Spleen (tissue), 11 donors: ENCODE measurements around the gene SNRPD3. TPM values are rescaled to one million over a fixed set of nuclear protein-coding genes. Genes with fewer than 3 reads are reported as not detected.

Experiments used
- DNase-seq: peaks from one replicate; pipeline ENCODE4 v3.0.0-alpha.2; 2020
- H3K27ac ChIP-seq, 8 donors: fragments of 200-600 bp; sonication (generic) in 7 of 8; 1 replicate in 4 of 8; 2 replicates in 4 of 8; pipeline versions ENCODE4 v1.5.0 to v1.8.0; 2016 to 2021; ENCODE audit warnings: inconsistent platforms in 4 of 8, mild to moderate bottlenecking in 4 of 8, moderate library complexity in 1 of 8
- H3K27me3 ChIP-seq, 7 donors: fragments of 200-600 bp; sonication (generic) in 6 of 7; replicated peaks in 1 of 7; 1 replicate in 4 of 7; 2 replicates in 3 of 7; pipeline versions ENCODE4 v1.5.0 to v1.8.0; 2016 to 2021; ENCODE audit warnings: inconsistent platforms in 3 of 7, mild to moderate bottlenecking in 1 of 7
- H3K36me3 ChIP-seq, 6 donors: fragments of 200-600 bp; sonication (generic) in 5 of 6; 1 replicate in 4 of 6; 2 replicates in 2 of 6; pipeline versions ENCODE4 v1.5.0 to v1.8.0; 2016 to 2021; ENCODE audit warnings: inconsistent platforms in 2 of 6
- H3K4me1 ChIP-seq, 6 donors: fragments of 200-600 bp; sonication (generic) in 5 of 6; 1 replicate in 3 of 6; 2 replicates in 3 of 6; pipeline versions ENCODE4 v1.5.0 to v1.8.0; 2016 to 2021; ENCODE audit warnings: inconsistent platforms in 3 of 6
- H3K4me3 ChIP-seq, 8 donors: fragments of 200-600 bp; sonication (generic) in 7 of 8; 1 replicate in 4 of 8; 2 replicates in 4 of 8; pipeline versions ENCODE4 v1.5.0 to v1.8.0; 2016 to 2021; ENCODE audit warnings: inconsistent platforms in 4 of 8, mild to moderate bottlenecking in 4 of 8, moderate library complexity in 2 of 8
- H3K9me3 ChIP-seq, 8 donors: fragments of 200-600 bp; sonication (generic) in 7 of 8; 1 replicate in 4 of 8; 2 replicates in 4 of 8; pipeline versions ENCODE4 v1.5.0 to v1.8.0; 2016 to 2021; ENCODE audit warnings: inconsistent platforms in 4 of 8
- CTCF ChIP-seq, 11 experiments: fragments of 200-600 bp in 7 of 11; fragments of 450-650 bp in 4 of 11; sonication (generic) in 4 of 11; IDR thresholded peaks in 8 of 11; conservative IDR thresholded peaks in 3 of 11; 1 replicate in 7 of 11; 2 replicates in 4 of 11; pipeline versions ENCODE4 v1.4.0 to v1.8.0; 2016 to 2021; ENCODE audit warnings: antibody characterized with exemption in 11 of 11, inconsistent platforms in 4 of 11, mild to moderate bottlenecking in 1 of 11
- POLR2A ChIP-seq, 3 donors: fragments of 450-650 bp; IDR thresholded peaks; one replicate each; pipeline ENCODE4 v1.5.1; 2017; ENCODE audit warnings: antibody characterized with exemption in 3 of 3, mild to moderate bottlenecking in 1 of 3
- POLR2AphosphoS5 ChIP-seq, 3 donors: sonication (generic); formaldehyde crosslinking; IDR thresholded peaks; one replicate each; pipeline ENCODE4 v1.5.1; 2017; ENCODE audit warnings: antibody characterized with exemption in 3 of 3
- WGBS, 5 donors: extraction: QIAGEN DNeasy Blood & Tissue Kit in 3 of 5; methylation state at CpG; one replicate each; pipeline versions ENCODE4 v1.1.5 to v1.1.7; 2013 to 2018; 5-methylcytosine and 5-hydroxymethylcytosine counted together
- intact Hi-C: fragments of 100-400 bp; cut with DNase I; formaldehyde crosslinking; loops from one replicate; pipeline ENCODE4 v1.15.0; 2023; ENCODE audit warnings: low total_unique reads
- polyA plus RNA-seq, 3 donors: library from polyadenylated mRNA; stranded (reverse); fragments of 200-250 nt; gene quantifications; one replicate each; pipeline ENCODE4 v1.2.1, GENCODE V29; 2013
- total RNA-seq, 7 donors: library from RNA; depleted of rRNA in 3 of 7; stranded (reverse); fragments of >200 nt in 3 of 7; fragmentation: NEBNext Ultra II Directional in 4 of 7; extraction: Animal tissue kit (Norgen Biotek cat#: 25700) in 4 of 7; gene quantifications; one replicate each; pipeline versions ENCODE4 v1.1.0 to v1.2.1, GENCODE V29; 2016 to 2021
- donor health status: healthy with polysubstance abuse.
- donor health status: DM: no; HTN: no; CAD: no; lungs with moderate emphysema.
- donor health status: DM: no; HTN: no; CAD: no.
- donor health status: Bipolar disorder and iron deficiency.
- donor health status: healthy.
- donor health status: DM: no; HTN: no; CAD: no.
- donor health status: DM: yes; HTN: yes; CAD: no.

SNRPD3 gene
- total and polyA plus RNA-seq, 10 donors, result 52.0 to 142 (median 92.5) TPM

GRCh38 chr22:24585927-24586546, 30.2 kb downstream of the SNRPD3 start:
- TF ChIP-seq POLR2AphosphoS5 (IDR thresholded peaks at IDR 0.05), result no peak
- no peak for TF ChIP-seq POLR2A (IDR thresholded peaks at IDR 0.05)
- TF ChIP-seq CTCF (IDR thresholded peaks at IDR 0.05 in 8 of 11, conservative IDR thresholded peaks at IDR 0.05 in 3 of 11), result no peak

DNA sequence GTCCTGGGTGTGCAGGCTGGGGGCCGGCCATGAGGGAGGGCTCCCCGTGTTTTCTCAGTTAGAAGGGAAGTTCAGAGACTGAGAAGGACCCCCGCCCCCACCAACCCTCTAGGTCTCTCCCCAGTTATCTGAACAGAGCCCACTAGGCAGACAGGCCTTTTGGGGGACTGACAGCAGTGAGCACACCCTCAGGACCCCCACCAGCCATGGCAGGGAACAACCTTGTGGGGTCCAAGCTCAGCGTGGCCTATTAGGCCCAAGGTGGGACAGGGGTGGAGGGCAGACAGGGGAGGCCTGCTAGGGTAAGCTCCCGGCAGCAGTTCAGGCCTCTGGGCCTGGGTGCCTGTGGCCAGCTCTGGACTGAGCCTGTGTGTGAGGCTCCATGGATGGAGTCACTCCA, 31.5 kb downstream of the SNRPD3 start:
- H3K27ac ChIP-seq, result no peak overlapping the region
- no peaks in the 10 kb centered on the region for H3K9me3 ChIP-seq
- H3K27me3 ChIP-seq, result peaks cover 0 to 8% (median 0%) of the 10 kb centered on the region in 7 donors
- intact Hi-C loops, result no loop called here
- H3K36me3 ChIP-seq, result peaks cover 0 to 37% (median 5%) of the 10 kb centered on the region in 6 donors
- no peak for DNase-seq
- peaks cover 0 to 25% (median 4%) of the 10 kb centered on the region in 6 donors for H3K4me1 ChIP-seq
- no peak for TF ChIP-seq POLR2AphosphoS5 (IDR thresholded peaks at IDR 0.05)
- TF ChIP-seq CTCF (IDR thresholded peaks at IDR 0.05 in 8 of 11, conservative IDR thresholded peaks at IDR 0.05 in 3 of 11), result no peak
- no peak for TF ChIP-seq POLR2A (IDR thresholded peaks at IDR 0.05)
- no peak overlapping the region for H3K4me3 ChIP-seq
- 66 to 89% (median 77%) methylated on average over 5 of the region's 5 CpGs for WGBS, 5 donors

More at GRCh38 chr22:24585927-24586546, 30.2 kb downstream of the SNRPD3 start:
- no peak overlapping the region for H3K4me3 ChIP-seq
- WGBS, 5 donors, result 93 to 95% (median 93%) methylated on average over 17 to 24 of the region's 24 CpGs
- H3K27ac ChIP-seq, result no peak overlapping the region
- H3K36me3 ChIP-seq, result peaks cover 0 to 37% (median 5%) of the 10 kb centered on the region in 6 donors
- peaks cover 0 to 18% (median 0%) of the 10 kb centered on the region in 6 donors for H3K4me1 ChIP-seq
- H3K9me3 ChIP-seq, result no peaks in the 10 kb centered on the region
- H3K27me3 ChIP-seq, result no peaks in the 10 kb centered on the region
- DNase-seq, result peak; percentile 52
- intact Hi-C loops, result no loop called here

- 83 to 90% (median 86%) methylated on average over 4 to 8 of the region's 8 CpGs for WGBS, 5 donors
- intact Hi-C loops, result no loop called here
- no peak overlapping the region for H3K4me3 ChIP-seq
- H3K4me1 ChIP-seq, result peaks cover 0 to 30% (median 7%) of the 10 kb centered on the region in 6 donors
- peaks cover 0 to 14% (median 0%) of the 10 kb centered on the region in 7 donors for H3K27me3 ChIP-seq
- no peak for DNase-seq
- TF ChIP-seq CTCF (IDR thresholded peaks at IDR 0.05 in 8 of 11, conservative IDR thresholded peaks at IDR 0.05 in 3 of 11), result no peak
- TF ChIP-seq POLR2A (IDR thresholded peaks at IDR 0.05), result no peak
- TF ChIP-seq POLR2AphosphoS5 (IDR thresholded peaks at IDR 0.05), result no peak
- no peaks in the 10 kb centered on the region for H3K9me3 ChIP-seq
- H3K27ac ChIP-seq, result no peak overlapping the region
- peaks cover 0 to 37% (median 5%) of the 10 kb centered on the region in 6 donors for H3K36me3 ChIP-seq
Measured at GRCh38 chr22:24587948-24588347, 32.1 kb downstream of the SNRPD3 start.

GRCh38 chr22:24588381-24588756, 32.6 kb downstream of the SNRPD3 start:
- no peak for DNase-seq
- Histone ChIP-seq H3K36me3 (peaks cover 0 to 37% (median 5%) of the 10 kb centered on the region in 6 donors), H3K27ac (no peak overlapping the region), H3K9me3 (no peaks in the 10 kb centered on the region), H3K27me3 (peaks cover 0 to 18% (median 0%) of the 10 kb centered on the region in 7 donors), H3K4me1 (peaks cover 0 to 33% (median 11%) of the 10 kb centered on the region in 6 donors), H3K4me3 (no peak overlapping the region)
- 53 to 83% (median 68%) methylated on average over 8 to 13 of the region's 13 CpGs for WGBS, 5 donors
- intact Hi-C loops, result no loop called here
- TF ChIP-seq POLR2AphosphoS5 (IDR thresholded peaks at IDR 0.05), result peak in 1 of 3 donors; percentile 22
- TF ChIP-seq CTCF (IDR thresholded peaks at IDR 0.05 in 8 of 11, conservative IDR thresholded peaks at IDR 0.05 in 3 of 11), result no peak
